Subcutaneous abdominal adipose tissue (tissue), 5 donors: ENCODE measurements around the gene FOXN4.

Experiments
- H3K27ac ChIP-seq: one replicate; pipeline ENCODE4 v1.7.0; 2013; ENCODE audit warnings: low read depth, mild to moderate bottlenecking, inconsistent platforms, low read length, moderate library complexity
- H3K27me3 ChIP-seq, 5 donors: one replicate each; pipeline ENCODE4 v1.7.0; 2013; ENCODE audit warnings: low read length in 5 of 5, inconsistent platforms in 1 of 5; ENCODE audit not compliant: control insufficient read depth in 5 of 5, insufficient read depth in 4 of 5
- H3K36me3 ChIP-seq, 5 donors: one replicate each; pipeline ENCODE4 v1.7.0; 2013; ENCODE audit warnings: low read length in 5 of 5; ENCODE audit not compliant: control insufficient read depth in 5 of 5, insufficient read depth in 5 of 5
- H3K4me1 ChIP-seq, 5 donors: one replicate each; pipeline ENCODE4 v1.7.0; 2013; ENCODE audit warnings: low read length in 5 of 5, mild to moderate bottlenecking in 3 of 5, moderate library complexity in 1 of 5; ENCODE audit not compliant: control insufficient read depth in 5 of 5, insufficient read depth in 5 of 5
- H3K4me3 ChIP-seq, 5 donors: one replicate each; pipeline ENCODE4 v1.7.0; 2013; ENCODE audit warnings: low read length in 5 of 5, low read depth in 1 of 5
- H3K9ac ChIP-seq, 5 donors: one replicate each; pipeline ENCODE4 v1.7.0; 2013; ENCODE audit warnings: low read length in 5 of 5, mild to moderate bottlenecking in 4 of 5, moderate library complexity in 3 of 5
- H3K9me3 ChIP-seq, 5 donors: one replicate each; pipeline ENCODE4 v1.7.0; 2013; ENCODE audit warnings: low read length in 5 of 5; ENCODE audit not compliant: control insufficient read depth in 5 of 5
- donor health status: healthy.
- donor health status: healthy.
- donor health status: healthy.
- donor health status: healthy.
- donor health status: healthy.

The FOXN4 gene

DNA sequence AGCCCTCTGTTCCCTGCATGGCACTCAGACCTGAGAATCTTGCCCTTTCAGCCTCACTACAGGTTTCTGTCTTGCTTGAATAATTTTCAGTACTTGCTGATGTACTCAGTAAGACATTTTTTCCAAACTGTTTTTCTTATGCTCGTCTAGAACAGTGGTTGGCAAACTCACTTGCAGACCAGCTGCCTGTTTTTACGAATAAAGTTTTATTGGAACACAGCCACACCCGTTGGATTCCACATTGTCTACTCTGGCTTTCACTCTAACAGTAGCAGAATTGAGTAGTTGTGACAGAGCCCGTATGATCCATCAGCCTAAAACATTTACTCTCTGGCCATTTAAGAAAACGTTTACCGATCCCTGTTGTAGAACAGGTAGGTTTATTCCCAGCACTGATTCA is 72.8 kb downstream of the FOXN4 start:
- H3K27ac ChIP-seq, result no peak overlapping the region

GRCh38 chr12:109234012-109234411 is 75.1 kb downstream of the FOXN4 start:
- Histone ChIP-seq H3K4me3 (no peak overlapping the region), H3K9me3 (no peaks in the 10 kb centered on the region), H3K27me3 (no peaks in the 10 kb centered on the region), H3K27ac (no peak overlapping the region), H3K4me1 (peaks cover 0 to 15% (median 0%) of the 10 kb centered on the region in 5 donors), H3K9ac (no peak overlapping the region), H3K36me3 (peaks cover 21 to 96% (median 93%) of the 10 kb centered on the region in 5 donors)

More for the DNA sequence above, 72.8 kb downstream of the FOXN4 start:
- Histone ChIP-seq H3K9ac (no peak overlapping the region), H3K4me3 (no peak overlapping the region), H3K4me1 (no peaks in the 10 kb centered on the region), H3K27me3 (no peaks in the 10 kb centered on the region), H3K36me3 (peaks cover 21 to 94% (median 91%) of the 10 kb centered on the region in 5 donors), H3K9me3 (no peaks in the 10 kb centered on the region)

- H3K9ac ChIP-seq, result no peak overlapping the region
- peaks cover 0 to 15% (median 0%) of the 10 kb centered on the region in 5 donors for H3K4me1 ChIP-seq
- no peaks in the 10 kb centered on the region for H3K27me3 ChIP-seq
- no peak overlapping the region for H3K4me3 ChIP-seq
- H3K36me3 ChIP-seq, result peaks cover 21 to 100% (median 93%) of the 10 kb centered on the region in 5 donors
- H3K27ac ChIP-seq, result no peak overlapping the region
- no peaks in the 10 kb centered on the region for H3K9me3 ChIP-seq
Measured at GRCh38 chr12:109232731-109233130, 76.4 kb downstream of the FOXN4 start.

GRCh38 chr12:109230193-109230592 is 78.9 kb downstream of the FOXN4 start:
- Histone ChIP-seq H3K27ac (peak overlapping the region; percentile 46), H3K9me3 (no peaks in the 10 kb centered on the region), H3K36me3 (peaks cover 12 to 95% (median 89%) of the 10 kb centered on the region in 5 donors), H3K4me3 (no peak overlapping the region), H3K9ac (peak overlapping the region in 1 of 5 donors; percentile 7), H3K27me3 (no peaks in the 10 kb centered on the region), H3K4me1 (peaks cover 0 to 24% (median 3%) of the 10 kb centered on the region in 5 donors)

GRCh38 chr12:109228664-109229063 is 80.4 kb downstream of the FOXN4 start:
- Histone ChIP-seq H3K36me3 (peaks cover 14 to 96% (median 91%) of the 10 kb centered on the region in 5 donors), H3K9me3 (no peaks in the 10 kb centered on the region), H3K4me1 (peaks cover 0 to 24% (median 3%) of the 10 kb centered on the region in 5 donors), H3K27me3 (no peaks in the 10 kb centered on the region), H3K4me3 (no peak overlapping the region), H3K27ac (peak overlapping the region; percentile 6), H3K9ac (no peak overlapping the region)
